Thoracic aorta (tissue), 2 donors: Measurements from ENCODE around the gene ARNT2. TPM values are rescaled to one million over a fixed set of nuclear protein-coding genes. Genes with fewer than 3 reads are reported as not detected.
A peak's percentile ranks its signal among the peaks of the same experiment; 100 is the strongest.

Source experiments
- ATAC-seq: fragments of 150-250 bp; one replicate; pipeline ENCODE4 v1.8.0; 2017; ENCODE audit warnings: low read depth; ENCODE audit not compliant: insufficient number of reproducible peaks, low FRiP score
- DNase-seq: peaks from one replicate; pipeline ENCODE4 v3.0.0-alpha.2; 2020; ENCODE audit warnings: low spot score
- H3K27ac ChIP-seq, 2 donors: fragments of 200-600 bp; sonication (generic); 1 replicate in 1 of 2; 2 replicates in 1 of 2; pipeline ENCODE4 v1.5.1; 2016; ENCODE audit warnings: mild to moderate bottlenecking in 2 of 2, moderate library complexity in 2 of 2
- H3K27me3 ChIP-seq: fragments of 200-600 bp; sonication (generic); replicated peaks from 2 replicates; pipeline ENCODE4 v1.6.0; 2016; ENCODE audit warnings: mild to moderate bottlenecking; ENCODE audit not compliant: insufficient read depth
- H3K36me3 ChIP-seq: fragments of 200-600 bp; sonication (generic); one replicate; pipeline ENCODE4 v1.5.1; 2016
- H3K4me1 ChIP-seq, 2 donors: fragments of 200-600 bp; sonication (generic); 1 replicate in 1 of 2; 2 replicates in 1 of 2; pipeline versions ENCODE4 v1.5.1 to v1.6.0; 2016; ENCODE audit warnings: low read depth in 2 of 2, mild to moderate bottlenecking in 1 of 2; ENCODE audit not compliant: control insufficient read depth in 1 of 2
- H3K4me3 ChIP-seq: fragments of 200-600 bp; sonication (generic); 2 replicates; pipeline ENCODE4 v1.5.1; 2016; ENCODE audit warnings: mild to moderate bottlenecking
- H3K9me3 ChIP-seq: fragments of 200-600 bp; sonication (generic); 2 replicates; pipeline ENCODE4 v1.5.1; 2016
- total RNA-seq, 2 donors: library from RNA; depleted of rRNA; stranded (reverse); fragments of >200 nt; gene quantifications; one replicate each; pipeline versions ENCODE4 v1.1.0 to v1.2.3, GENCODE V29; 2016
- TF ChIP-seq, protein P1 (sequence below): fragments of 200-600 bp; sonication (generic); IDR thresholded peaks from one replicate; pipeline ENCODE4 v1.5.1; 2019; ENCODE audit warnings: antibody characterized with exemption

The ARNT2 gene
- total RNA-seq, 2 donors from 2014 or later: 5.8 to 22.9 TPM

DNA sequence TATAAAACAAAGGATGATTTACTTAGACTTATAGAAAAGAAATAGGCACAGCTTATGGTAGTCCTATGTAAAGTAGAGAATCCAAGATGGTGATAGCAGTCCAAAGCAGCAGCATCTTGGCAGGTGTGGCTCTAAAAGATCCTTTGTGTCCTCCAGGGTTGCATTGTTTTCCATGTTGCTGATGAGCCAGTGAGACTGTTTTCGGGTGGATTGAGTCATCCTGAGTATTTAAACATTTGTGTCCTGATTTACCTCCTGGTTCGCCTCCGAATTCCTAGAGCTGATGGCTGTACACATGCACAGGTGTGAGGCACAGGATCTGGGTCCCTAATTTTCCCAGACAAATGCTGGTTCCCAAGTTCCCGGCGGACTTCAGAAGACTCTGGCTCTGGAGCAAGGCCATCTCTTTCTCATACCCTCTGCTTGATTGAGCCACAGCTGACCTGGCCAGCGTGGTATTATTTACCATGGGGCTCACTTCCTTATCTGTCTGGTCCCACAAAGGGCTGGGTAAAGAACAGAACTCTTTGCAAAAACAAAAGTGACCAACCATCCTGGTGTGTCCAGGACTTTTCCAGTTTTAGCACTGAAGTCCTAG lies 51.0 kb downstream of the ARNT2 start:
- DNase-seq (no peak), ATAC-seq (no peak)
- TF ChIP-seq, protein P1, sequence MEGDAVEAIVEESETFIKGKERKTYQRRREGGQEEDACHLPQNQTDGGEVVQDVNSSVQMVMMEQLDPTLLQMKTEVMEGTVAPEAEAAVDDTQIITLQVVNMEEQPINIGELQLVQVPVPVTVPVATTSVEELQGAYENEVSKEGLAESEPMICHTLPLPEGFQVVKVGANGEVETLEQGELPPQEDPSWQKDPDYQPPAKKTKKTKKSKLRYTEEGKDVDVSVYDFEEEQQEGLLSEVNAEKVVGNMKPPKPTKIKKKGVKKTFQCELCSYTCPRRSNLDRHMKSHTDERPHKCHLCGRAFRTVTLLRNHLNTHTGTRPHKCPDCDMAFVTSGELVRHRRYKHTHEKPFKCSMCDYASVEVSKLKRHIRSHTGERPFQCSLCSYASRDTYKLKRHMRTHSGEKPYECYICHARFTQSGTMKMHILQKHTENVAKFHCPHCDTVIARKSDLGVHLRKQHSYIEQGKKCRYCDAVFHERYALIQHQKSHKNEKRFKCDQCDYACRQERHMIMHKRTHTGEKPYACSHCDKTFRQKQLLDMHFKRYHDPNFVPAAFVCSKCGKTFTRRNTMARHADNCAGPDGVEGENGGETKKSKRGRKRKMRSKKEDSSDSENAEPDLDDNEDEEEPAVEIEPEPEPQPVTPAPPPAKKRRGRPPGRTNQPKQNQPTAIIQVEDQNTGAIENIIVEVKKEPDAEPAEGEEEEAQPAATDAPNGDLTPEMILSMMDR: no peak
- Histone ChIP-seq H3K9me3 (no peaks in the 10 kb centered on the region), H3K4me3 (no peak overlapping the region), H3K27me3 (no peaks in the 10 kb centered on the region), H3K27ac (no peak overlapping the region), H3K4me1 (peaks cover 0 to 7% of the 10 kb centered on the region in 2 donors), H3K36me3 (no peaks in the 10 kb centered on the region)

DNA sequence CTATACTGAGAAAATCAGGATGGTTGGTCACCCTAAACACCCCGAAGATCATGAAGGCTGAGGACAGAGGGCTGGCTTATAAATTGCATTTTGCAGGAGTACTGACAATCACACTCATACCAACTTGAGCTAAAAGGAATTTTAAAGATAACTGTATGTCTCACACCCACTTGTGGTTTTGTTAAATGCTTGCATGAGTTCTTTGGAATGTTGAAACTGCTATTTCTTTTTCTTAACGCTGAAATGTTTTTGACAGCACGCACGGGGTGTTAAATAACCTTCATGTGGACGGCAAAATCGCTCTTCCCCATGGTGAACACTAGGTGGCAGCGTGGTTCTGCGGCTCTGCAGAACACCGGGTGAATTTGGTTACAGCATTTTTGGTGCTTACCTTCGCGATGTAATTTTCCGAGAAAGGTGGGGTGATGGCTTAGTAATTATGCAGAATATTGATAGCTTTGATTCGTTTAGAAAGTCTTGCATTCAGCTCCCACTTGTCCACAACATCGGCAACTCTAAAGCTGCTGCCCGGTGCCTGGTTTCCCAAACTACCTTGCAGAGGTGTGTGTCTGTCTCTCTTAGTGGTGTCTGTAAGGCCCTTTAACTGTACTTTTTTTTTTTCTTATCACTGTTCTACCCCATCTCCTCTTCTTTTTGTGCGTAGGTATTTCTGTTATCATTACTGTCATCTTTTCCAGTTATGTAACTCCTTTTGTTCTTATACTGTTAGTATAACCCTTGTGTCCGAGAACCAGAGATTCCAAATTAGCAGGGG lies 51.7 kb downstream of the ARNT2 start:
- Histone ChIP-seq H3K4me1 (peaks cover 0 to 7% of the 10 kb centered on the region in 2 donors), H3K27me3 (no peaks in the 10 kb centered on the region), H3K36me3 (no peaks in the 10 kb centered on the region), H3K27ac (no peak overlapping the region), H3K4me3 (no peak overlapping the region), H3K9me3 (no peaks in the 10 kb centered on the region)
- TF ChIP-seq, protein P1: peak; percentile 90
- ATAC-seq (no peak), DNase-seq (no peak)

DNA sequence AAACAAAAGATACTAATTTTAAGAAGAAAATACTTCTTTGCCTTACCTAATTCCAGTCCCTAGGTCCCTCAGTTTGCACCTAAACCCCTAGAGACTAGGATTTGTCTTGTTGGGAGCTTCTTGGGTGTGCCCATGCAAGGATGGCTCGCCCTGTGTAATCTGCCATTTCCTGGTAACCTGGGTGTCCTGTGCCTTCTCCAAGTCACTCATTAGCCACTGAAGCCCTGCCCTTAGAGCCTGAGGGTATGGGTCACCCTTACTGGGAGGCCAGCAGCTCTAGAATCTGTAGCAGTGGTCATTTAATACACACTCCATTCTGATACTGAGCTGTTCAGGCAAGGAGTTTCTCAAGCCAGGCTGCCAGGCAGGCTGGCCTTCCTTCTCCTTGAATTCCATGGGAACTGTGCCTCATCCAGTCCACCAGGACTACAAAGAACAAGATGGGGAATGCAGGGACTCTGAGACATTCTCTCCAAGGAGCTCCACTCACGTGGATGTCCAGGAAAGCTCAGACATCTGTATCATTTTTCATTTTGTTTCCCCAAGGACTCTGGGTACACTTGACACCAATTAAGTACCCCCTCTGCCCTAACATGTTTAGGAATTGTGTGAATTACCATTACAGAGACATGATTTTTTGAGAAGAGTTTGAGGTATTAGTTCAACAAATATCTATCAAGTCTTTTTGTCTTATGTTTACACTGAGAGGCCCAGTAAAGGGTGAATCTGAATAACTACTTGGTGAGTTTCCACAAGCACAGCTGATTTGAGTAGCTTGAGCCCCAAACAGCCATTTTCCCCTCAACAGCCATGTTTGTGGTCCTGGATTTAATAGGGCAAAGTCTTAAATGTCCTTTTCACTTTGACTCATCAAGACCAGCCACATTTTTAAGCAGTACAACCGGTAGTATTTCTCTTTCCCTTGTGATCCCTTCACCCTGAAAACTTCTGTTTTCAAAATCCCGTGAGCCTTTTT lies 52.6 kb downstream of the ARNT2 start:
- ATAC-seq: no peak
- no peaks in the 10 kb centered on the region for H3K27me3 ChIP-seq
- H3K4me1 ChIP-seq: peaks cover 0 to 7% of the 10 kb centered on the region in 2 donors
- no peaks in the 10 kb centered on the region for H3K9me3 ChIP-seq
- H3K36me3 ChIP-seq: no peaks in the 10 kb centered on the region
- no peak overlapping the region for H3K27ac ChIP-seq
- TF ChIP-seq, protein P1: no peak
- DNase-seq: no peak
- H3K4me3 ChIP-seq: no peak overlapping the region

DNA sequence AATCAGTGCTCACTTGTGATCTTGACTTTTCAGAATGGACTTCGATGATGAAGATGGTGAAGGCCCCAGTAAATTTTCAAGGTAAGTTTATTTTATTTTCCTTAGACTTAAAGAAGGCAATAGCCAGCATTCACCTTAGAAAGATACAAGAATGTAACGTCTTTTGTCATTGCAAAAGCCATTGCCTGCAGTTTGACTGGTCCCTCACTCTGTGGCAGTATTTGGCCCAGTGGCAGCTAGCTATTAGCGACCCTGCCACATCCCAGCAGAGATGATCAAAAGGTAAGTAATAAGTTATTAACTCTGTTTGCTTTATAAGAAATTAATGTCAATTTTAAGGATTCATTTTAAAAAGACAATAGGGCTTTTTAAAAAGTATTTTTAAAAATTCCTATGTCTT lies 53.7 kb downstream of the ARNT2 start:
- Histone ChIP-seq H3K27ac (no peak overlapping the region), H3K27me3 (no peaks in the 10 kb centered on the region), H3K9me3 (no peaks in the 10 kb centered on the region), H3K36me3 (no peaks in the 10 kb centered on the region), H3K4me1 (peaks cover 0 to 7% of the 10 kb centered on the region in 2 donors), H3K4me3 (no peak overlapping the region)
- TF ChIP-seq, protein P1: no peak
- ATAC-seq (no peak), DNase-seq (no peak)

DNA sequence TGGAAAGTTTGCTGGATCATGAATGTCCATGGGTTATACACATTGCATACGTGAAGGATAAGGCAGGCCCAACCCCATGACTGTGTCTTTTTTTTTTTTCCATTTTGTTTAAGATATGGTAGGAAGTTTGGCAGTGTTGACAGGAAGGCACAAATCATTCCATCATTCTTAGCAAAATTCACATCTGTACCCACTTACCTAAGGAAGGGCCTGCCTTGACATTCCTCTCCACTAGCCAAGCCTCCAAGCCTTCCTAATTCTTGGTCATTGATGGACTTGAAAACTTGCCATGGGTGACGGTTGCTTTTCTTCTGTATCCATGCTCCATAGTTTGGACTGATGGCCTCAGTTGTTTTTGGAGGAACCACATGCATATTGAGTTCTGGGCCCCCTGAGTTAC lies 54.4 kb downstream of the ARNT2 start:
- H3K4me1 ChIP-seq: peaks cover 0 to 7% of the 10 kb centered on the region in 2 donors
- H3K27ac ChIP-seq: no peak overlapping the region
- no peaks in the 10 kb centered on the region for H3K9me3 ChIP-seq
- H3K36me3 ChIP-seq: no peaks in the 10 kb centered on the region
- no peaks in the 10 kb centered on the region for H3K27me3 ChIP-seq
- TF ChIP-seq, protein P1: no peak
- H3K4me3 ChIP-seq: no peak overlapping the region
- DNase-seq (no peak), ATAC-seq (no peak)
